PC-3 (cell line): ENCODE data around the gene N4BP2L2. TPM values are rescaled to one million over a fixed set of nuclear protein-coding genes. Genes with fewer than 3 reads are reported as not detected.

Experiments used
- ATAC-seq: fragments of 200-7000 bp; cut with Tn5 transposase; 2 replicates; pipeline ENCODE4 v1.9.1; 2020; ENCODE audit warnings: mild to moderate bottlenecking, moderate library complexity
- BruUV-seq: library from RNA; stranded (reverse); fragments of 400-500 nt; replicated peaks from 2 replicates; lab custom pipeline; 2021; lab: Mats Ljungman, UMichigan
- CTCF ChIA-PET: fragments of 300-600 bp; sonication (Branson Sonifier 250); formaldehyde crosslinking; loops from one replicate; lab custom pipeline; 2022; ENCODE audit warnings: antibody characterized with exemption; lab: Charles Lee
- POLR2A ChIA-PET: fragments of 300-600 bp; sonication (Branson Sonifier 250); formaldehyde crosslinking; loops from one replicate; lab custom pipeline; 2022; ENCODE audit warnings: antibody characterized with exemption; ENCODE audit not compliant: unreplicated experiment; lab: Charles Lee
- DNase-seq: peaks from one replicate; pipeline ENCODE4 v3.0.0-alpha.2; 2015
- H2AFZ ChIP-seq: fragments of 300-600 bp; sonication (generic); 2 replicates; pipeline ENCODE4 v1.6.0; 2016; ENCODE audit warnings: antibody characterized with exemption, low read length
- H3F3A ChIP-seq: fragments of 300-600 bp; sonication (generic); one replicate; pipeline ENCODE4 v1.6.0; 2017; ENCODE audit warnings: antibody characterized with exemption, low read length, control low read depth, mild to moderate bottlenecking; ENCODE audit not compliant: unreplicated experiment
- H3K27ac ChIP-seq: fragments of 300-600 bp; sonication (generic); 2 replicates; pipeline ENCODE4 v1.5.1; 2016; ENCODE audit warnings: mild to moderate bottlenecking, low read length
- H3K27me3 ChIP-seq: fragments of 300-600 bp; sonication (generic); 2 replicates; pipeline ENCODE4 v1.6.1; 2016; ENCODE audit warnings: low read length, mixed read lengths
- H3K36me3 ChIP-seq: fragments of 300-600 bp; sonication (generic); 2 replicates; pipeline ENCODE4 v1.6.1; 2016; ENCODE audit warnings: low read depth, mixed run types, low read length, mixed read lengths
- H3K4me1 ChIP-seq: fragments of 300-600 bp; sonication (generic); 2 replicates; pipeline ENCODE4 v1.5.1; 2016; ENCODE audit warnings: low read length; ENCODE audit not compliant: insufficient read depth
- H3K4me2 ChIP-seq: fragments of 300-600 bp; sonication (generic); 2 replicates; pipeline ENCODE4 v1.6.0; 2016; ENCODE audit warnings: low read length
- H3K4me3 ChIP-seq: fragments of 300-600 bp; sonication (generic); 2 replicates; pipeline ENCODE4 v1.5.1; 2016; ENCODE audit warnings: mild to moderate bottlenecking, low read length, mixed read lengths
- H3K79me2 ChIP-seq: fragments of 300-600 bp; sonication (generic); 2 replicates; pipeline ENCODE4 v1.6.1; 2017; ENCODE audit warnings: low read length, mixed read lengths
- H3K9ac ChIP-seq: fragments of 300-600 bp; sonication (generic); 2 replicates; pipeline ENCODE4 v1.6.0; 2016; ENCODE audit warnings: mild to moderate bottlenecking, low read length
- H3K9me2 ChIP-seq: fragments of 300-600 bp; sonication (generic); replicated peaks from 2 replicates; pipeline ENCODE4 v1.6.1; 2016; ENCODE audit warnings: mixed run types, low read length, mixed read lengths
- H3K9me3 ChIP-seq: fragments of 300-600 bp; sonication (generic); 2 replicates; pipeline ENCODE4 v1.6.1; 2016; ENCODE audit warnings: low read length, mixed read lengths
- H4K20me1 ChIP-seq: fragments of 300-600 bp; sonication (generic); 2 replicates; pipeline ENCODE4 v1.6.1; 2016; ENCODE audit warnings: low read length, mixed read lengths
- EZH2 ChIP-seq: fragments of 300-600 bp; sonication (generic); IDR thresholded peaks from one replicate; pipeline ENCODE4 v1.6.1; 2017; ENCODE audit warnings: antibody characterized with exemption, mild to moderate bottlenecking, low read length; ENCODE audit not compliant: unreplicated experiment
- EZH2phosphoT487 ChIP-seq: fragments of 300-600 bp; sonication (generic); IDR thresholded peaks from 2 replicates; pipeline ENCODE4 v1.6.1; 2018; ENCODE audit warnings: mild to moderate bottlenecking, antibody characterized with exemption, low read length, borderline replicate concordance
- intact Hi-C: fragments of 100-400 bp; cut with micrococcal nuclease; formaldehyde crosslinking; loops from 2 replicates; pipeline ENCODE4 v1.9.0; 2023
- total RNA-seq: library from RNA; depleted of rRNA; stranded (reverse); fragments of >200 nt; gene quantifications from 2 replicates; pipeline ENCODE4 v1.2.3, GENCODE V29; 2014
- TF ChIP-seq, protein P1 (sequence below): fragments of 300-600 bp; sonication (generic); conservative IDR thresholded peaks from 2 replicates; pipeline ENCODE4 v1.5.1; 2017; ENCODE audit warnings: antibody characterized with exemption, low read depth, mild to moderate bottlenecking, low read length

N4BP2L2 gene
- total RNA-seq, 1 experiment from 2014 or later, result 51.4 TPM

DNA sequence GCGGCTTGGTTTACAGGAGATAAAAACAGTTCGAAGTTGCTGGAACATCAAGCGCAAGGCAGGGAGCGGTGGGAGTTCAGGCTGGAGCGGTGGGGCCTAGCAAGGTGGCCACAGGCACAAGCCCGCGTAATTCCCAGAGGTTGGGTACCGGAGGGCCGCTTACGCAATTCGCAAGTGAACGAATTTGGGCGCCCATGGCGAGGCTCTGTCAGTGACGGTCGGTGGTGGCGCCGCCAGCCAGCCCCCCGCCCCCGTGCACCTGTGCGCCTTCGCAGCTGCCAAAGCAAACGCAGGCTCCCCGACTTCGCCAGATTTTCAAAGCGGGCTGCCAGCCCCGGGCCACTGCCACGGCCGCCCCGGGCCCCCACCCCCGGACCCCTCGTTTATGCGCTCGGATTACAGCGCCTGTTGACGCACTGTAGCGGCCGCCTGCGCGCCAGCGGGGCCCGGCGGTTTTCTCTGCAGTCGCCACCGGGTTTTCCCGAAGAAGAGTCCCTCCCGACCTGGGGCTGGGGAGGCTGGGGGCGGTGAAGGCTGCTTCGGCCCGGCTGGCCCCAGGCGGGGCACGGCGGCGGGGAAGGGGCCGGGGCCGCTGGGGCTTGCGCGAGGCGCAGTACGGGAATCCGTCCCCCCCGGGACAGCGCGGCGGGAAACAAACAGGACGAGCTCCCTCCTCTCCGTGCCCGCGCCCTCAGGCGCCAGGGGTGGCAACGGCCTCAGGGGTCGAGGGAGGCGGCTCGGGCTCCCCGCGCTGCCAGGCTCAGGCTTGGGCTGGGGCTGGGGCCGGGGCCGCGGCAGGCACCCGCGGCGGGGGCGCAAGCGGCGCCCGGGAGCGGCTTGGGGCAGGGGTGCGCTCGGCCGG is 111.4 kb downstream of the N4BP2L2 start:
- BruUV-seq, result no TSS peak
- DNase-seq (no peak), ATAC-seq (peak; percentile 46)
- CTCF ChIA-PET, result no interaction called here
- peak overlapping the region; percentile 96 for H2AFZ ChIP-seq
- H3K27me3 ChIP-seq, result no peaks in the 10 kb centered on the region
- peak overlapping the region; percentile 93 for H3K4me2 ChIP-seq
- TF ChIP-seq, protein P1, sequence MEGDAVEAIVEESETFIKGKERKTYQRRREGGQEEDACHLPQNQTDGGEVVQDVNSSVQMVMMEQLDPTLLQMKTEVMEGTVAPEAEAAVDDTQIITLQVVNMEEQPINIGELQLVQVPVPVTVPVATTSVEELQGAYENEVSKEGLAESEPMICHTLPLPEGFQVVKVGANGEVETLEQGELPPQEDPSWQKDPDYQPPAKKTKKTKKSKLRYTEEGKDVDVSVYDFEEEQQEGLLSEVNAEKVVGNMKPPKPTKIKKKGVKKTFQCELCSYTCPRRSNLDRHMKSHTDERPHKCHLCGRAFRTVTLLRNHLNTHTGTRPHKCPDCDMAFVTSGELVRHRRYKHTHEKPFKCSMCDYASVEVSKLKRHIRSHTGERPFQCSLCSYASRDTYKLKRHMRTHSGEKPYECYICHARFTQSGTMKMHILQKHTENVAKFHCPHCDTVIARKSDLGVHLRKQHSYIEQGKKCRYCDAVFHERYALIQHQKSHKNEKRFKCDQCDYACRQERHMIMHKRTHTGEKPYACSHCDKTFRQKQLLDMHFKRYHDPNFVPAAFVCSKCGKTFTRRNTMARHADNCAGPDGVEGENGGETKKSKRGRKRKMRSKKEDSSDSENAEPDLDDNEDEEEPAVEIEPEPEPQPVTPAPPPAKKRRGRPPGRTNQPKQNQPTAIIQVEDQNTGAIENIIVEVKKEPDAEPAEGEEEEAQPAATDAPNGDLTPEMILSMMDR, result no peak
- TF ChIP-seq EZH2phosphoT487, result no peak
- no peak for TF ChIP-seq EZH2
- no peaks in the 10 kb centered on the region for H3K36me3 ChIP-seq
- no peak overlapping the region for H3K27ac ChIP-seq
- H3F3A ChIP-seq, result no peaks in the 10 kb centered on the region
- peak overlapping the region; percentile 80 for H3K4me3 ChIP-seq
- H3K79me2 ChIP-seq, result no peaks in the 10 kb centered on the region
- POLR2A ChIA-PET, result interaction anchor here (0.5 to 0.7 kb wide), 2 partner anchors 13 to 95 kb away, joined by 3 read pairs; no protein-coding TSS in a partner anchor
- intact Hi-C loops, result loop anchor here (10.0 kb wide), 1 partner anchor 112 kb away; the partner anchor contains the start of genes BRCA2 and ZAR1L
- H3K9me2 ChIP-seq, result no peaks in the 10 kb centered on the region
- peak overlapping the region; percentile 27; the same call in 1 of the 2 replicates for H3K9ac ChIP-seq
- H3K9me3 ChIP-seq, result no peaks in the 10 kb centered on the region
- H3K4me1 ChIP-seq, result peaks cover 8% of the 10 kb centered on the region; the same call in 1 of the 2 replicates
- H4K20me1 ChIP-seq, result no peaks in the 10 kb centered on the region

DNA sequence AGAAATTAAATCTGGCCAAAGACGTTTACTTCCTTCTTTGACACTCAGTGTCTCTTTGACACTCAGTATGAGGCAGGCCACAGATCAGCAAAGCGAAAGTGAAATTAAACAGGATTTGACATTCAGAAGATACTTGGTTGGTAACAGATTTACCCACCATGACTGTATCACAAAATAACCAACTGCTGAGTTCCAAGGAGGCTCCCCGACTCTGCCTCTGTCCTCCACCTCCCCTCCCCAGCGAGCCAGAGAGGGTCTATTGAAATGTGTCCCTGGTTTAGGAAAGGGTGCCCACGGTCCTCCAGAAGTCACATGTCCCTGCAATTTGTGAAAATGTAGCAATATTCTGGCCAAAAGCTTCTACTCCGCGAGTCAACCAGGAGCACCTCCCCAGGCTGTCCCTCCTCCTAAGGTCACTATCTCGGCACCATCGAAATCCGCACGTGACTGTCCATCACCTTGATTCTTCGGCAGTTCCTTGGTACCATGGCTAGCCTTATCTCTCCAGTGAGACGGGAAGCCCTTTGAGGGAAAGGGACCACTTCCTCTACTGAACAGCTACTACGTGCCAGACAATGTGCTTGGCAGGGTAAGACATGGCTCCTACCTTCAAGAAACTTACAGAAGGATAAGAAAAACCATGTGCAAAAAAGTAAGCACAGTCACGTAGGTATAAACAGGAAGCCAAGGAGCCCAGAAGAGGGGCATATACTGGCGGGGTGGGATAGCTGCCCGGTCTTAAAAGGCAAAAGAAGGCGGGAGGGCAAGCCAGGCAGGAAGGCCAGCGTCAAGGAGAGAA is 112.2 kb downstream of the N4BP2L2 start:
- H3K9ac ChIP-seq, result no peak overlapping the region
- no peaks in the 10 kb centered on the region for H4K20me1 ChIP-seq
- POLR2A ChIA-PET, result no interaction called here
- H3K9me2 ChIP-seq, result no peaks in the 10 kb centered on the region
- DNase-seq (no peak), ATAC-seq (no peak)
- H3F3A ChIP-seq, result no peaks in the 10 kb centered on the region
- no peak overlapping the region for H3K27ac ChIP-seq
- TSS peak; percentile 24 for BruUV-seq
- H3K4me2 ChIP-seq, result peak overlapping the region; percentile 93
- peak overlapping the region; percentile 86 for H2AFZ ChIP-seq
- H3K4me1 ChIP-seq, result peaks cover 8% of the 10 kb centered on the region; the same call in 1 of the 2 replicates
- CTCF ChIA-PET, result no interaction called here
- intact Hi-C loops, result loop anchor here (10.0 kb wide), 1 partner anchor 112 kb away; the partner anchor contains the start of genes BRCA2 and ZAR1L
- TF ChIP-seq EZH2phosphoT487, result no peak
- TF ChIP-seq EZH2, result no peak
- H3K36me3 ChIP-seq, result no peaks in the 10 kb centered on the region
- no peaks in the 10 kb centered on the region for H3K27me3 ChIP-seq
- peak overlapping the region; percentile 80 for H3K4me3 ChIP-seq
- H3K79me2 ChIP-seq, result no peaks in the 10 kb centered on the region
- H3K9me3 ChIP-seq, result no peaks in the 10 kb centered on the region

DNA sequence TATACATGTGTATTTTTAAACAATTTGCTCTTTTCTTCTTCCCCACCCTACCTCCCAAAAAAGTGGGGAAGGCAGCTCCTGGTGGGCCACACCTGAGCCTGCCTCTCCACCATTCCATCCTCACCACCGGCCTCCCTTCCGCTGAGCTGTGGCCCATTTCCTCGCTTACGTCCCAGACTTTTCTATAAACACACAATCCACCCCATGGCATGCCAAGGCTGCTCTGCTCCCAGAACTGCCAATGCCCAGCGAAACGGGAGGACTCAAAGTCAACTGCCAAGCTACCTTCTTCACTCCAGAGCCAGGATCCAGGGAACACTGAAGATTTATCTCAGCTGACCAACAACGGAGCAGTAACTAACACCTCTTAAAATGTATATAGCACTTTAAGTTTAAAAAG is 113.4 kb downstream of the N4BP2L2 start:
- intact Hi-C loops, result loop anchor here (10.0 kb wide), 1 partner anchor 110 kb away; the partner anchor contains the start of genes BRCA2 and ZAR1L
- no peaks in the 10 kb centered on the region for H3F3A ChIP-seq
- no TSS peak for BruUV-seq
- ChIA-PET CTCF (no interaction called here), POLR2A (interaction anchor here (0.6 kb wide), 1 partner anchor 81 kb away, joined by 12 read pairs; no protein-coding TSS in a partner anchor)
- no peak overlapping the region for H2AFZ ChIP-seq
- TF ChIP-seq EZH2phosphoT487 (no peak), EZH2 (no peak)
- TF ChIP-seq, protein P1, result no peak
- no peak overlapping the region for H3K27ac ChIP-seq
- H4K20me1 ChIP-seq, result no peaks in the 10 kb centered on the region
- H3K4me3 ChIP-seq, result no peak overlapping the region
- peaks cover 8% of the 10 kb centered on the region; the same call in 1 of the 2 replicates for H3K4me1 ChIP-seq
- H3K9me3 ChIP-seq, result no peaks in the 10 kb centered on the region
- H3K36me3 ChIP-seq, result no peaks in the 10 kb centered on the region
- no peaks in the 10 kb centered on the region for H3K79me2 ChIP-seq
- no peaks in the 10 kb centered on the region for H3K27me3 ChIP-seq
- no peak for DNase-seq
- ATAC-seq, result no peak
- no peak overlapping the region for H3K4me2 ChIP-seq
- no peaks in the 10 kb centered on the region for H3K9me2 ChIP-seq
- no peak overlapping the region for H3K9ac ChIP-seq
